DMS153 treated with DMSO at 0.1 percent for 48 hours (cell line): ENCODE data around the gene YPEL2.

Experiments
- DNase-seq: peaks from one replicate; lab custom pipeline; 2025; ENCODE audit not compliant: unreplicated experiment; lab: John Stamatoyannopoulos, UW

The YPEL2 gene

GRCh38 chr17:59330053-59330942, 1.2 kb upstream of the YPEL2 start:
- DNase-seq, result peak; percentile 48

GRCh38 chr17:59331929-59332748, 684 bp downstream of the YPEL2 start:
- no peak for DNase-seq

DNA sequence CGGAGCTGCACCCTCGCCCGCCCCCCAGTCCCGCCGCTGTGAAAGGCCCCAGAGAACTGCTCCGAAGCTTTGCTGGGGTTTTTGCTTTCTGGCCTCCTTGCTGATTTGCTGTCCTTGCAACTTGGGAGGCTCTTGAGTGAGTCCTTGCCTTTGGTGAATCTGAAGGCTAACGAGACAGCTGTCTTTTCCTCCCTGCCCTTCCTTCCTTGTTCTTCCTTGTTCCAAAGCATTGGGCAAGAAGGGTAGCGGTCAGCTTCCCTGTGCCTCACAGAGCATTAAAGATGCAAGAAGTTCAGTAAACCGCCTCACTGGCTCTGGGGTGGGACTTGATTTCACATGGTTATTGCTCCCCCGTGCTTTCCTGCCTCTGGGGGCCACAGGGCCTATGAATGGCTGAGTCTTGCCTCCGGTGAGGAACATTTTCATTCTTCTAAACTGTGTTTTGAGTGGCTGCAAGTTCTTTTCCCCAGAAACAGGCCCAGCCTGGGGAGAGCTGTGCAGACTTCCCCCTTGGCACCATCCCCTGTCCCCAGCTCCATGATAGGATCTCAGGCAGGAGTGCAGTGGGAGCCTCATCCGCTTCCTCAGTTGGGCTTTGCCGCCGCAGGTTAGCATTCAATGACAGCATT, 1.4 kb downstream of the YPEL2 start:
- no peak for DNase-seq

DNA sequence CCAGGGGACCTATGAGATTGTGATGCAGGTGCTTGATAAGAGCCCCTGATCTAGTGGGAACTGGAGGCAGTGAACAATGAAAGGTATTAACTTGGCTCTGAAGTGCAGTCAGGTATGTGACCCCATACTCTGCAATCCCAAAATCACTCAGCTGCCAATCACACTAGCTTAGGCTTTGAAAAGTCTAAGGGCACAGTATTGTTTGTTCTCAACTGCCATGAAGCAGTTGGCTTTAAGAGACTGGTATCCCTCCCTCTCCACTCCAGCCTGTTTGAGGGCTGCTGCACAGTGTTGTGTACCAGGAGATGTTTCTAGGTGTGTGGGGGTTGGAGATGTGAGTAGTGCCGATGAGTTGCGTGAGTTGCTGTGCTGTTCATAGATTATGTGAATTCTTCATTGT, 2.4 kb downstream of the YPEL2 start:
- no peak for DNase-seq

GRCh38 chr17:59335685-59336084, 4.2 kb downstream of the YPEL2 start:
- no peak for DNase-seq

GRCh38 chr17:59337741-59338299, 6.4 kb downstream of the YPEL2 start:
- DNase-seq, result no peak

DNA sequence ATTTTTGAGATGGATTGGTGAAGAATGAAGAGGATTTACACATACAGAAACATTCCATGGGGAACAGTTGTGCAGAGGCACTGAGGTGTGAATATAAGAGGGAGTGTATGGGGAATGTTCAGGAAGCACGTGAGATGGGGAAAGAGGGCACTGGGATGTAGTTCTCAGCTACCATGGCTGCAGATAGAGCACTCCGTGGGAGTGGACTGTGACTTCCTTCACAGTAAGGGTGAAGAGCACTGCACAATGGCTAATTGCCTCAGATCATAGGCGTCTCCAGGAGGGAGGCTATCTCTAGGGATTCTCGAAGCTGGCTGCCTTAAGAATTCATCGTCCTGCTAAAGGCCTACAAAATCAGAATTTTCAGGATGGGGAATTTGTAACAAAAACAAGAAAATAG, 7.0 kb downstream of the YPEL2 start:
- DNase-seq, result no peak

GRCh38 chr17:59341922-59342321, 10.5 kb downstream of the YPEL2 start:
- no peak for DNase-seq

GRCh38 chr17:59342681-59343131, 11.3 kb downstream of the YPEL2 start:
- no peak for DNase-seq

- no peak for DNase-seq
These were observed 14.0 kb downstream of the YPEL2 start for GRCh38 chr17:59345476-59345875.

- no peak for DNase-seq
These were observed 14.9 kb downstream of the YPEL2 start for GRCh38 chr17:59346341-59346740.

DNA sequence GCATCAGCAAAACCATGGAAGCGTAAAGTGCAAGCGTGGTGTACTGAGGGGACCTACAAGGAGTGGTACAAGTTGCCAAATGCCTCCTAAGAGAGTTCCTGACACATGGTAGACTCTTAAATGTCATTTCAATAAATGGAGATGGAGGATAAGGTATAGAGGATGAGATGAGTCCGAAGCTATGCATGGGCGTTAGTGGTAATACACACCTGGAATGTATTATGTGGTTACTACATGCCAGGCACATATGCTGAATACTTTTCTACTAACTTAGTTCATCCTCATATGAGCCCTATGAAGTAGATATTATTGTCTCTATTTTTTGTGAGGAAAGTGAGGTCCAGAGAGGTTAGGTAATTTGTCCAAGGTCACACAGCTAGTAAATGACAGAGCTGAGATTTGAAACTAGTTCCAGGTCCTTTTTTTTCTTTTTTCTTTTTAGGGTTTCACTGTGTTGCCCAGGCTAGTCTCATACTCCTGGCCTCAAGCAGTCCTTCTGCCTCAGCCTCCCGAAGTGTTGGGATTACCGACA, 15.5 kb downstream of the YPEL2 start:
- no peak for DNase-seq

DNA sequence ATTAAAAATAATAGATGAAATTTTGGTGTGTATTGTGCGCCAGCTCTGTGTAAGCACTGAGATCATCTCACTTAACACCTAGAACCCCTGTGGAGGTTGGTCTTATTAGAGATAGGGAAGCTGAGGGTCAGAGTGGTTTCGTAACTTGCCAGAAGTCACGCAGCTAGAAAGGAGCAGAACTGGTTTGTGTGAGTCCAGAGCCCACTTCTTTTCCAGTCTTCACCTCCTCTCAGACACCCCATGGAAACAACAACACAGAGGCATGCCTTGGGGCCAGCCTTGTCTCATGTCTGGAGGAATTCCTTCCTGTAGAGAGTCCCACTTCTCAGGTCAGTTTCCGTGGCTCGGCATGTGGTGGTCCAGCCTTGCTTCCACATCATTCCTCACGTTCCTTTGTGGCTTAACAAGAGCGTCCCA, 16.5 kb downstream of the YPEL2 start:
- no peak for DNase-seq

GRCh38 chr17:59349178-59349577, 17.7 kb downstream of the YPEL2 start:
- no peak for DNase-seq

GRCh38 chr17:59353106-59353854, 21.8 kb downstream of the YPEL2 start:
- DNase-seq, result no peak

DNA sequence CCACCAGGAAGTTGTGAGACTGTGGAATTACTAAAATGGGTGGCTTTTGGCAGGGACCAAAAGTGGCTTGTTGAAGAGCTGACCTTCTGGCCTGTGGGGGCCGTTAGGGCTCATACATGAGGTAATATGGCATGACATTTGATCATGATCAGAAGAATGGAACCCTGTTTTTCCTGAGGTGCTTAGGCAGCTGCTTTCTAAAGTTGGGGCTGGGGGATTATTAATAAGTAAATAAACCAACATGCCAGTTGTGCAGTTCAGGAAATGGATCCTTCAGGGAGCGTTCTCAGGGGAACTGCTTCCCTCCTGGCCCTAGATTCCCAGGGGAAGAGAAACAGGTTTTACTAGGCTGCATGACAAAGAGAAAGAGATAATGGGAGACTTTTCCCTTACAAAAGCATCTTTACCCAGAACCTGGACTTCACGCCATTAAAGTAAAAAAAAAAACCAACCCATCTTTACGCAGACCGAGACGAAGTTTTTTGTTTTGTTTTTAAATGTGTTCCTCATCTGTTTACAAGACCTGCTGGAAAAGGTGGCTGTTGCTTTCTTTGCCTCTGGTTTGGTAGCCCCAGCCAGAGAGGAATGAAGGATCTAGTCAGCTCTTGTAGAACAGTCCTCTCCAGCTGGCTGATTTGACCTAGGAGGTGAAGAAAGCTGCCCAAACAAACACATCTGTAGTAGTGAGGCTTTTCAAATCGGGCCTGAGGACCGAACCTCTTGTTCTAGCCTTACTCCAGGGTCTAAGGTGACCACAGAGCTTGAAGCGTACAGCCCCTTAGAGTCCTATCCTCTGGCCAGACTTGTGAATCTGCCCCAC, 22.7 kb downstream of the YPEL2 start:
- peak; percentile 71 for DNase-seq

GRCh38 chr17:59355030-59355701, 23.7 kb downstream of the YPEL2 start:
- DNase-seq, result no peak

DNA sequence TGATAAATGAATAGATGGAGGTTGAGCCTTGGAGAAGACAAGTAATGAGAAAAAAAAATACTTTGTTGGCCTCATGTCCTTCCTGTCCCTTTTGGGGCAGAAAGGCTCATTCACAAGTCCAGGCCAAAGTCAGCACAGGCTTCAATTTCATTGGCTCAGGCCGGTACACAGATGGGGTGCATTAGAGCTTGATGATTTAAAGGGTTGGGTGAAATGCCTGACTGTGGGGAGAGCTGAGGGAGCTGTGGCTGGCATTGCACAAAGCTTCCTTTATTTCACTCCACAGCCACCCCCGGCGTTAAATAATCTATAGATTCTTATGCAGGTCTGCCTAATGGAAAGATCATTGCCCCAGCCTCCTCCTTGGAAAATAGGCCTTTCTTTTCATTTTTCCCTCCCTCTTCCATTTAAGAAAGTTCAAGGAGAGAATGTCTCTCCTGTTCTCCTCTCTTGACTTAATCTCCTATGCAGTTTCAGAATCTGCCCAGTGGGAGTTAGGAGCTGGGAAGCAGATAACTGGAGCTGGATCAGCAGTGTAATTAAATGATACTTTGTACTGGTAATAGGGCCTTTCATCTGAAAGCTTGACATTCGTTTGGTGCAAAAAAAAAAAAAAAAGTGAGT, 24.4 kb downstream of the YPEL2 start:
- no peak for DNase-seq
